SU-DHL-6 (cell line): ENCODE measurements around the gene IMPG2.

Experiments used
- H2AFZ ChIP-seq: fragments of 200-600 bp; sonication (generic); 2 replicates; pipeline ENCODE4 v1.6.1; 2014; ENCODE audit warnings: low read depth, mild to moderate bottlenecking, moderate library complexity, mixed read lengths, antibody characterized with exemption, low read length; ENCODE audit not compliant: severe bottlenecking
- H3F3A ChIP-seq: fragments of 200-600 bp; shearing (Covaris generic); 2 replicates; pipeline ENCODE4 v1.6.0; 2016; ENCODE audit warnings: antibody characterized with exemption, mild to moderate bottlenecking; ENCODE audit not compliant: insufficient read depth
- H3K27ac ChIP-seq: fragments of 200-600 bp; sonication (generic); 2 replicates; pipeline ENCODE4 v1.5.1; 2016; ENCODE audit warnings: low read depth, mild to moderate bottlenecking, low read length, moderate library complexity, mixed read lengths
- H3K27me3 ChIP-seq: fragments of 200-600 bp; sonication (generic), shearing (Covaris generic); 2 replicates; pipeline ENCODE4 v1.6.0; 2014; ENCODE audit warnings: mild to moderate bottlenecking, low read length
- H3K36me3 ChIP-seq: fragments of 200-600 bp; sonication (generic); 2 replicates; pipeline ENCODE4 v1.6.1; 2014; ENCODE audit warnings: mild to moderate bottlenecking, low read length, mixed read lengths
- H3K4me2 ChIP-seq: fragments of 300-600, 200-600 bp; shearing (Covaris generic), sonication (generic); 2 replicates; pipeline ENCODE4 v1.6.0; 2014; ENCODE audit warnings: low read length, low read depth, mild to moderate bottlenecking; ENCODE audit not compliant: poor library complexity, severe bottlenecking
- H3K4me3 ChIP-seq: fragments of 200-600 bp; sonication (generic); 2 replicates; pipeline ENCODE4 v1.5.1; 2014; ENCODE audit warnings: antibody characterized with exemption, low read length, mild to moderate bottlenecking, mixed read lengths; ENCODE audit not compliant: insufficient read depth, poor library complexity, severe bottlenecking
- H3K79me2 ChIP-seq: fragments of 200-600 bp; sonication (generic); 2 replicates; pipeline ENCODE4 v1.6.1; 2014; ENCODE audit warnings: mild to moderate bottlenecking, low read length, moderate library complexity; ENCODE audit not compliant: insufficient read depth
- H3K9ac ChIP-seq: fragments of 200-600 bp; sonication (generic); 2 replicates; pipeline ENCODE4 v1.7.0; 2014; ENCODE audit warnings: mild to moderate bottlenecking, low read length
- H3K9me2 ChIP-seq: fragments of 200-600 bp; sonication (generic); replicated peaks from 2 replicates; pipeline ENCODE4 v1.6.1; 2014; ENCODE audit warnings: low read length; ENCODE audit not compliant: insufficient read depth
- H3K9me3 ChIP-seq: fragments of 200-600 bp; sonication (generic); 2 replicates; pipeline ENCODE4 v1.6.1; 2014; ENCODE audit warnings: low read length, mixed read lengths; ENCODE audit not compliant: insufficient read depth
- H4K20me1 ChIP-seq: fragments of 200-600 bp; sonication (generic); 2 replicates; pipeline ENCODE4 v1.6.1; 2014; ENCODE audit warnings: low read depth, mild to moderate bottlenecking, antibody characterized with exemption, low read length, moderate library complexity, mixed read lengths
- CTCF ChIP-seq: fragments of 200-600 bp; sonication (generic); IDR thresholded peaks from one replicate; pipeline ENCODE4 v1.5.1; 2017; ENCODE audit warnings: antibody characterized with exemption, mild to moderate bottlenecking, low read length, moderate library complexity; ENCODE audit not compliant: insufficient read depth, poor library complexity, severe bottlenecking
- EZH2phosphoT487 ChIP-seq: fragments of 200-600 bp; sonication (generic), shearing (Covaris generic); conservative IDR thresholded peaks from 2 replicates; pipeline ENCODE4 v1.6.1; 2018; ENCODE audit warnings: mild to moderate bottlenecking, antibody characterized with exemption, low read length, moderate library complexity, mixed read lengths

Gene IMPG2

GRCh38 chr3:101223016-101223415 is 97.4 kb downstream of the IMPG2 start:
- Histone ChIP-seq H3K27me3 (no peaks in the 10 kb centered on the region), H3K27ac (no peak overlapping the region), H4K20me1 (no peaks in the 10 kb centered on the region), H3K9me3 (peaks cover 7% of the 10 kb centered on the region; the same call in 1 of the 2 replicates), H3K79me2 (no peaks in the 10 kb centered on the region), H3K9ac (no peak overlapping the region), H3K4me2 (no peak overlapping the region), H3K36me3 (no peaks in the 10 kb centered on the region), H3K4me3 (no peak overlapping the region), H2AFZ (no peak overlapping the region), H3K9me2 (no peaks in the 10 kb centered on the region), H3F3A (no peaks in the 10 kb centered on the region)
- TF ChIP-seq CTCF (no peak), EZH2phosphoT487 (no peak)

GRCh38 chr3:101219842-101220560 is 100.4 kb downstream of the IMPG2 start:
- no peak overlapping the region for H3K9ac ChIP-seq
- no peaks in the 10 kb centered on the region for H4K20me1 ChIP-seq
- no peak for TF ChIP-seq CTCF
- no peaks in the 10 kb centered on the region for H3K79me2 ChIP-seq
- H3K4me3 ChIP-seq, result no peak overlapping the region
- H3K36me3 ChIP-seq, result no peaks in the 10 kb centered on the region
- H2AFZ ChIP-seq, result no peak overlapping the region
- peaks cover 13% of the 10 kb centered on the region; the same call in 1 of the 2 replicates for H3K9me3 ChIP-seq
- no peaks in the 10 kb centered on the region for H3K9me2 ChIP-seq
- H3K4me2 ChIP-seq, result no peak overlapping the region
- no peaks in the 10 kb centered on the region for H3K27me3 ChIP-seq
- no peak overlapping the region for H3K27ac ChIP-seq
- H3F3A ChIP-seq, result no peaks in the 10 kb centered on the region

GRCh38 chr3:101217472-101218245 is 102.7 kb downstream of the IMPG2 start:
- H3K9ac ChIP-seq, result no peak overlapping the region

More at GRCh38 chr3:101217472-101218245, 102.7 kb downstream of the IMPG2 start:
- Histone ChIP-seq H3K4me3 (no peak overlapping the region), H3K36me3 (no peaks in the 10 kb centered on the region), H3K79me2 (no peaks in the 10 kb centered on the region), H3K27ac (no peak overlapping the region), H3K4me2 (no peak overlapping the region), H3K9me3 (peaks cover 13% of the 10 kb centered on the region; the same call in 1 of the 2 replicates), H3K27me3 (no peaks in the 10 kb centered on the region), H3K9me2 (no peaks in the 10 kb centered on the region), H3F3A (no peaks in the 10 kb centered on the region), H4K20me1 (no peaks in the 10 kb centered on the region), H2AFZ (no peak overlapping the region)
- TF ChIP-seq EZH2phosphoT487, result no peak
- TF ChIP-seq CTCF, result no peak
